Sigmoid colon (tissue), 4 donors: Measurements from ENCODE around the gene TMEM127.

Source experiments
- POLR2A ChIP-seq, 2 donors: fragments of 450-650 bp; IDR thresholded peaks; one replicate each; pipeline ENCODE4 v1.6.1; 2016; ENCODE audit warnings: antibody characterized with exemption in 2 of 2, mild to moderate bottlenecking in 2 of 2, moderate library complexity in 2 of 2
- POLR2AphosphoS5 ChIP-seq, 4 donors: sonication (generic); formaldehyde crosslinking; IDR thresholded peaks; one replicate each; pipeline ENCODE4 v1.6.1; 2017; ENCODE audit warnings: antibody characterized with exemption in 4 of 4

- TF ChIP-seq POLR2A (IDR thresholded peaks at IDR 0.05) (no peak), POLR2AphosphoS5 (IDR thresholded peaks at IDR 0.05) (no peak)
Observed at GRCh38 chr2:96233436-96233835, 32.4 kb downstream of the TMEM127 start.
